Lung (tissue), 12 donors: ENCODE data around the gene NBEA. TPM values are rescaled to one million over a fixed set of nuclear protein-coding genes. Genes with fewer than 3 reads are reported as not detected.

Experiments
- ATAC-seq: fragments of 200-7000 bp; cut with Tn5 transposase; one replicate; pipeline ENCODE4 v1.9.1; 2020; ENCODE audit warnings: moderate number of reproducible peaks; ENCODE audit not compliant: insufficient read depth, low FRiP score
- DNase-seq, 3 donors: peaks; one replicate each; pipeline ENCODE4 v3.0.0-alpha.2; 2013 to 2017
- H3K27ac ChIP-seq, 2 donors: one replicate each; pipeline ENCODE4 v1.5.1; 2013; ENCODE audit warnings: mild to moderate bottlenecking in 2 of 2, moderate library complexity in 2 of 2, control low read depth in 1 of 2, inconsistent platforms in 1 of 2, low read depth in 1 of 2, low read length in 1 of 2
- H3K27me3 ChIP-seq, 3 donors: one replicate each; pipeline ENCODE4 v1.5.1; 2013; ENCODE audit warnings: low read length in 2 of 3; ENCODE audit not compliant: control insufficient read depth in 3 of 3, insufficient read depth in 3 of 3
- H3K36me3 ChIP-seq, 4 donors: one replicate each; pipeline ENCODE4 v1.5.1; 2013; ENCODE audit warnings: low read length in 4 of 4, mild to moderate bottlenecking in 1 of 4, moderate library complexity in 1 of 4; ENCODE audit not compliant: control insufficient read depth in 4 of 4, insufficient read depth in 4 of 4
- H3K4me1 ChIP-seq, 5 donors: one replicate each; pipeline ENCODE4 v1.5.1; 2013; ENCODE audit warnings: low read length in 5 of 5, mild to moderate bottlenecking in 2 of 5, moderate library complexity in 1 of 5; ENCODE audit not compliant: control insufficient read depth in 5 of 5, insufficient read depth in 5 of 5
- H3K4me3 ChIP-seq: one replicate; pipeline ENCODE4 v1.5.1; 2013; ENCODE audit warnings: mild to moderate bottlenecking, control low read depth, moderate library complexity
- H3K9ac ChIP-seq, 2 donors: one replicate each; pipeline ENCODE4 v1.5.1; 2013; ENCODE audit warnings: low read length in 2 of 2, control low read depth in 1 of 2; ENCODE audit not compliant: insufficient read depth in 1 of 2
- H3K9me3 ChIP-seq, 4 donors: one replicate each; pipeline ENCODE4 v1.5.1; 2013; ENCODE audit warnings: low read length in 3 of 4, mild to moderate bottlenecking in 1 of 4, moderate library complexity in 1 of 4; ENCODE audit not compliant: control insufficient read depth in 4 of 4, insufficient read depth in 3 of 4
- WGBS, 2 donors: extraction: QIAGEN DNeasy Blood & Tissue Kit; methylation state at CpG; one replicate each; pipeline ENCODE4 v1.1.7; 2013; 5-methylcytosine and 5-hydroxymethylcytosine counted together
- polyA plus RNA-seq, 2 donors: library from polyadenylated mRNA; stranded (reverse); fragments of 200-250 nt; gene quantifications; one replicate each; pipeline ENCODE4 v1.2.1, GENCODE V29; 2013
- total RNA-seq, 2 donors: library from RNA; depleted of rRNA in 1 of 2; stranded (reverse); fragments of >200 nt in 1 of 2; gene quantifications; one replicate each; pipeline ENCODE4 v1.2.1, GENCODE V29; 2014 to 2021
- TF ChIP-seq, protein P1 (sequence below): IDR thresholded peaks from 2 replicates; pipeline ENCODE4 v1.5.1; 2012; ENCODE audit warnings: mild to moderate bottlenecking; ENCODE audit errors: control extremely low read depth, extremely low read depth
- donor health status: control.
- donor health status: control.
- donor health status: Bipolar disorder and iron deficiency.
- donor health status: healthy.
- donor health status: DM: yes; HTN: yes; CAD: no.

Gene NBEA
- total and polyA plus RNA-seq, 4 donors, result 1.6 to 26.5 (median 5.3) TPM

DNA sequence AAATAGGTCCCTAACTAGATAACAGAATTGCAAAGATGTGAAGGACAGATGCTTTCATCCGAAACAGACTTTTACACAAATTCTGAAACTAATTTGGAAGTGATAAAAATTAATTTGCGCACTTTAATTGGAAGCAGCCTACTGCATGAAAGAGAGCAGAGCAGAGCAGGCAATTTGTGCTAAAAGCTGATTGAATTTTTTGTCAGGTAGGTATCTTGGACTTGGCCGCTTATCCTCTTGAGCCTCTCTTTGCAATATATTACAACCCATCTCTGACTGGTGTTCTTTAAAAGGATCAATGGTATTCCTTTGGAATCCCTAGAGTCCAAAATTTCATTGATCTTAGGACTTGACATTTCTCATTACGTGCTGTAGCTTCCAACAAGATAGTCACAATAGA is 717.7 kb downstream of the NBEA start:
- Histone ChIP-seq H3K27me3 (no peaks in the 10 kb centered on the region), H3K9me3 (no peaks in the 10 kb centered on the region), H3K9ac (no peak overlapping the region), H3K4me3 (no peak overlapping the region), H3K4me1 (no peaks in the 10 kb centered on the region), H3K27ac (no peak overlapping the region), H3K36me3 (peaks cover 0 to 5% (median under 1%) of the 10 kb centered on the region in 4 donors)
- ATAC-seq (no peak), DNase-seq (no peak)
- WGBS, 2 donors, result 91 to 95% methylated on average over 4 of the region's 4 CpGs
- TF ChIP-seq, protein P1, sequence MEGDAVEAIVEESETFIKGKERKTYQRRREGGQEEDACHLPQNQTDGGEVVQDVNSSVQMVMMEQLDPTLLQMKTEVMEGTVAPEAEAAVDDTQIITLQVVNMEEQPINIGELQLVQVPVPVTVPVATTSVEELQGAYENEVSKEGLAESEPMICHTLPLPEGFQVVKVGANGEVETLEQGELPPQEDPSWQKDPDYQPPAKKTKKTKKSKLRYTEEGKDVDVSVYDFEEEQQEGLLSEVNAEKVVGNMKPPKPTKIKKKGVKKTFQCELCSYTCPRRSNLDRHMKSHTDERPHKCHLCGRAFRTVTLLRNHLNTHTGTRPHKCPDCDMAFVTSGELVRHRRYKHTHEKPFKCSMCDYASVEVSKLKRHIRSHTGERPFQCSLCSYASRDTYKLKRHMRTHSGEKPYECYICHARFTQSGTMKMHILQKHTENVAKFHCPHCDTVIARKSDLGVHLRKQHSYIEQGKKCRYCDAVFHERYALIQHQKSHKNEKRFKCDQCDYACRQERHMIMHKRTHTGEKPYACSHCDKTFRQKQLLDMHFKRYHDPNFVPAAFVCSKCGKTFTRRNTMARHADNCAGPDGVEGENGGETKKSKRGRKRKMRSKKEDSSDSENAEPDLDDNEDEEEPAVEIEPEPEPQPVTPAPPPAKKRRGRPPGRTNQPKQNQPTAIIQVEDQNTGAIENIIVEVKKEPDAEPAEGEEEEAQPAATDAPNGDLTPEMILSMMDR, result no peak

DNA sequence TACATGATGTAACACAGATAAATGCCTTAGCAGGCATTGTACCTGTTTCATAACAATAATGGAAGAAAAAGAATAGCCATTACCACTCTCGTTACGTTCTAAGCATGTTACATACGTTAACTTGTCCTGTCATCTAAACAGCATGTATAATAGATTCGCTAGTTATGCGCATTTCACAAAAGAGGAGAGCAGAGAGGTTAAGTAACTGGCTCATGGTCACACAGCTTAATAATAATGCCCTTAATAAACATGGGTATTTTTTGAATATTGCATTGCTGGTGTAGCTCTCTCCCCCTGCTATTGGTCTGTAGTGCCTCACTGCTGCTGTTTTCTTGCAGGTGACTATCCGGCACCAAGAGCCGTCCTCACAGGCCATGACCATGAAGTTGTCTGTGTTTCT is 722.7 kb downstream of the NBEA start:
- DNase-seq (no peak), ATAC-seq (no peak)
- H3K27ac ChIP-seq, result no peak overlapping the region
- H3K4me1 ChIP-seq, result no peaks in the 10 kb centered on the region
- no peak overlapping the region for H3K4me3 ChIP-seq
- no peaks in the 10 kb centered on the region for H3K9me3 ChIP-seq
- WGBS, 2 donors, result 96 to 98% methylated on average over 7 of the region's 7 CpGs
- peaks cover 0 to 2% (median 0%) of the 10 kb centered on the region in 4 donors for H3K36me3 ChIP-seq
- TF ChIP-seq, protein P1, result no peak
- H3K27me3 ChIP-seq, result no peaks in the 10 kb centered on the region
- no peak overlapping the region for H3K9ac ChIP-seq

DNA sequence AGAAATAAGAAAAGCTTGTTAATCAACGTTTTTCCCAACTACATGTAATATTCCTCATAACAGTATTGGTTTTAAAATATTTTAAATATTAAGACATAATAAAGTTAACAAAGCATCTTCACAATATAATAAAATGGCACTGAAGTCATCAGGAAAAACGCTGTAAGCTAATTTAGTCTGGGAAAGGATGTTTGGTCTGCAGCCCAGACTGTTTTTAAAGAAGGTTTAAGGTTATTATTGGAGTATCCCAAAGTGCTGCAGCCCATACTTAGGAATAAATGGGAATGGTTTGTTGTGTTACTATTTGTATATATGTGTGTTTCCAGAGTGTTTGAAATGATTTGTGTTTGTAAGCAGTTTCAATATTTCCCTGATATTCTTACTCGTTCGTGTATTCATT is 727.3 kb downstream of the NBEA start:
- WGBS, 2 donors, result 81 to 86% methylated on average over 4 of the region's 4 CpGs
- H3K4me1 ChIP-seq, result no peaks in the 10 kb centered on the region
- no peak overlapping the region for H3K9ac ChIP-seq
- TF ChIP-seq, protein P1, result no peak
- ATAC-seq (no peak), DNase-seq (no peak)
- peaks cover 0 to 2% (median 0%) of the 10 kb centered on the region in 4 donors for H3K9me3 ChIP-seq
- H3K36me3 ChIP-seq, result peaks cover 0 to 3% (median 1%) of the 10 kb centered on the region in 4 donors
- no peak overlapping the region for H3K4me3 ChIP-seq
- H3K27me3 ChIP-seq, result no peaks in the 10 kb centered on the region
- H3K27ac ChIP-seq, result no peak overlapping the region

DNA sequence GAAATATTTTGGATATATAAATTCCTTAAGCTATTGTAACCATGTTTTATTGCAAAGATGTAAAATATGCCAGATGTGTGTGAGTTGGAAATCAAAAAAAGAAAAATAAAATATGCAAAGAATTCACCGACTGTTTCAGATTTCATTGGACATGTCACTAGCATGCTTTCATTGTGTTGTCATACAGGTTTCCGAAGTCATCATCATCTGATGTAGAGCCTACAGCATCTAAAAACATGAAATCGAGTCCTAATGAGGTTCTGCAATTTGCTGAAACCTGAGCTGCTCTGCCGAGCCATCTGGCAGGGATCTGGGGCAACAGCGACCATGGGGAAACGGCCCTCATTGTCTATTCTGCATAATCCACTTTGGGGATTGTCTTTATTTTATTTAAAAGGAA is 730.5 kb downstream of the NBEA start:
- no peaks in the 10 kb centered on the region for H3K4me1 ChIP-seq
- no peak overlapping the region for H3K4me3 ChIP-seq
- H3K36me3 ChIP-seq, result peaks cover 0 to 3% (median 1%) of the 10 kb centered on the region in 4 donors
- TF ChIP-seq, protein P1, result no peak
- ATAC-seq (no peak), DNase-seq (no peak)
- no peaks in the 10 kb centered on the region for H3K27me3 ChIP-seq
- H3K9me3 ChIP-seq, result peaks cover 0 to 5% (median 0%) of the 10 kb centered on the region in 4 donors
- no peak overlapping the region for H3K27ac ChIP-seq
- WGBS, 2 donors, result 88 to 92% methylated on average over 6 of the region's 6 CpGs
- H3K9ac ChIP-seq, result no peak overlapping the region
